HepG2 (cell line): ENCODE results near the gene TMEM145. TPM values are rescaled to one million over a fixed set of nuclear protein-coding genes. Genes with fewer than 3 reads are reported as not detected.

Experiments used
- ATF6 ChIP-seq: sonication (generic); formaldehyde crosslinking; conservative IDR thresholded peaks from 2 replicates; pipeline ENCODE4 v1.4.0; 2020; ENCODE audit warnings: missing genetic modification reagents
- CHD2 ChIP-seq: IDR thresholded peaks from 2 replicates; pipeline ENCODE4 v1.6.1; 2011; ENCODE audit warnings: low read depth, low read length, improper control_type of control experiment
- HIVEP1 ChIP-seq: sonication (generic); formaldehyde crosslinking; IDR thresholded peaks from 2 replicates; pipeline ENCODE4 v1.4.0; 2020; ENCODE audit warnings: mild to moderate bottlenecking, missing genetic modification reagents
- HNF1A ChIP-seq, 2 experiments: sonication (generic) in 1 of 2; formaldehyde crosslinking in 1 of 2; IDR thresholded peaks; 2 replicates each; pipeline versions ENCODE4 v1.4.0 to v1.6.1; 2016 to 2020; ENCODE audit warnings: borderline replicate concordance in 1 of 2, low read depth in 1 of 2, mild to moderate bottlenecking in 1 of 2, missing genetic modification reagents in 1 of 2
- MATR3 ChIP-seq: sonication (generic); formaldehyde crosslinking; IDR thresholded peaks from 2 replicates; pipeline ENCODE4 v1.4.0; 2020; ENCODE audit warnings: missing genetic modification reagents
- MEF2D ChIP-seq: sonication (generic); formaldehyde crosslinking; IDR thresholded peaks from 2 replicates; pipeline ENCODE4 v1.5.1; 2020; ENCODE audit warnings: mild to moderate bottlenecking, missing genetic modification reagents
- NCOA2 ChIP-seq: sonication (generic); formaldehyde crosslinking; IDR thresholded peaks from 2 replicates; pipeline ENCODE4 v1.8.0; 2022; ENCODE audit warnings: inconsistent platforms
- NFE2L2 ChIP-seq: fragments of 150-350 bp; IDR thresholded peaks from 2 replicates; pipeline ENCODE4 v1.6.1; 2014; ENCODE audit warnings: low read length
- NKX3-1 ChIP-seq: sonication (generic); formaldehyde crosslinking; IDR thresholded peaks from 2 replicates; pipeline ENCODE4 v1.5.0; 2020; ENCODE audit warnings: missing genetic modification reagents
- PCBP2 ChIP-seq: fragments of 200-400 bp; formaldehyde crosslinking; optimal IDR thresholded peaks from 2 replicates; pipeline ENCODE3; 2018; ENCODE audit warnings: low read length, low read depth; ENCODE audit not compliant: poor library complexity, severe bottlenecking
- SMARCE1 ChIP-seq: fragments of 450-650 bp; IDR thresholded peaks from 2 replicates; pipeline ENCODE4 v1.6.1; 2017; ENCODE audit warnings: borderline replicate concordance
- SP4 ChIP-seq: sonication (generic); formaldehyde crosslinking; IDR thresholded peaks from 2 replicates; pipeline ENCODE4 v1.8.1; 2023; ENCODE audit warnings: mild to moderate bottlenecking, missing genetic modification reagents
- TAF15 ChIP-seq: fragments of 200-400 bp; formaldehyde crosslinking; IDR thresholded peaks from one replicate; pipeline ENCODE4 v1.6.1; 2018; ENCODE audit warnings: mild to moderate bottlenecking, low read depth, low read length; ENCODE audit not compliant: poor library complexity, severe bottlenecking
- TCF7L2 ChIP-seq: IDR thresholded peaks from 2 replicates; pipeline ENCODE4 v1.6.1; 2011; ENCODE audit warnings: mild to moderate bottlenecking, low read depth, low read length, moderate library complexity
- THAP11 ChIP-seq: IDR thresholded peaks from 2 replicates; pipeline ENCODE4 v1.6.1; 2016; ENCODE audit warnings: missing biosample characterization, missing genetic modification reagents
- TOE1 ChIP-seq: sonication (generic); formaldehyde crosslinking; IDR thresholded peaks from 2 replicates; pipeline ENCODE4 v1.4.0; 2020; ENCODE audit warnings: mild to moderate bottlenecking, missing genetic modification reagents
- U2AF1 ChIP-seq: fragments of 200-400 bp; formaldehyde crosslinking; optimal IDR thresholded peaks from 2 replicates; pipeline ENCODE3; 2017; ENCODE audit warnings: mild to moderate bottlenecking, low read depth, low read length
- ZC3H4 ChIP-seq: sonication (generic); formaldehyde crosslinking; IDR thresholded peaks from 2 replicates; pipeline ENCODE4 v1.4.0; 2020; ENCODE audit warnings: missing genetic modification reagents, borderline replicate concordance
- ZMYM2 ChIP-seq: sonication (generic); formaldehyde crosslinking; IDR thresholded peaks from 2 replicates; pipeline ENCODE4 v1.8.0; 2022; ENCODE audit warnings: mild to moderate bottlenecking, missing genetic modification reagents
- ZNF207 ChIP-seq: fragments of 450-650 bp; IDR thresholded peaks from 2 replicates; pipeline ENCODE4 v1.6.1; 2016; ENCODE audit warnings: antibody characterized with exemption, borderline replicate concordance
- ZNF275 ChIP-seq: sonication (generic); formaldehyde crosslinking; IDR thresholded peaks from 2 replicates; pipeline ENCODE4 v1.8.0; 2022; ENCODE audit warnings: missing genetic modification reagents, mild to moderate bottlenecking, inconsistent platforms, borderline replicate concordance
- ZNF317 ChIP-seq: sonication (generic); formaldehyde crosslinking; IDR thresholded peaks from 2 replicates; pipeline ENCODE4 v1.5.0; 2020; ENCODE audit warnings: mild to moderate bottlenecking, missing genetic modification reagents
- ZNF547 ChIP-seq: sonication (generic); formaldehyde crosslinking; IDR thresholded peaks from 2 replicates; pipeline ENCODE4 v1.5.1; 2020; ENCODE audit warnings: mild to moderate bottlenecking, missing genetic modification reagents
- ZNF614 ChIP-seq: IDR thresholded peaks from 2 replicates; pipeline ENCODE4 v1.6.1; 2018; ENCODE audit warnings: missing biosample characterization, missing genetic modification reagents, inconsistent platforms, borderline replicate concordance
- polyA plus RNA-seq, 8 experiments: library from polyadenylated mRNA; depleted of rRNA in 3 of 8; stranded (reverse) in 7 of 8; unstranded in 1 of 8; fragments of >200 nt; fragmentation: Illumina TruSeq in 4 of 8; extraction: Trizol in 4 of 8; gene quantifications; 2 replicates each; pipeline versions ENCODE4 v1.2.1 to v1.2.3, GENCODE V29; 2011 to 2016; ENCODE audit warnings: low read depth in 4 of 8, missing spikeins in 1 of 8, mixed read lengths in 1 of 8; ENCODE audit not compliant: insufficient read depth in 1 of 8
- total RNA-seq, 5 experiments: library from RNA; depleted of rRNA; stranded (reverse); fragments of >200 nt; fragmentation: Illumina TruSeq; extraction: Trizol; gene quantifications; 2 replicates each; pipeline ENCODE4 v1.2.3, GENCODE V29; 2016; ENCODE audit warnings: low read depth in 1 of 5

The TMEM145 gene
- total and polyA plus RNA-seq, 2 of the 13 experiments (the other 11 are each of a cell fraction or from before 2014, with no cell fraction given) = 0.07 to 5.1 TPM

- TF ChIP-seq ZNF614 (CRISPR knock-in tag) (0 out of 2 replicates have a peak, but pooled peaks have one; percentile 18), ZMYM2 (CRISPR knock-in tag) (no peak), NCOA2 (no peak), TAF15 (no peak), MEF2D (CRISPR knock-in tag) (no peak), TOE1 (CRISPR knock-in tag) (no peak), U2AF1 (no peak), CHD2 (peak; percentile 76), ZNF317 (CRISPR knock-in tag) (no peak), TCF7L2 (no peak), HNF1A (IDR thresholded peaks at IDR 0.05; ENCODE audit: low read depth) (no peak), HNF1A (CRISPR knock-in tag; IDR thresholded peaks at IDR 0.05; ENCODE audit: borderline replicate concordance) (0 out of 2 replicates have a peak, but pooled peaks have one; percentile 21), THAP11 (CRISPR knock-in tag) (peak; percentile 99), ZNF275 (CRISPR knock-in tag) (no peak), ATF6 (CRISPR knock-in tag) (no peak), ZNF547 (CRISPR knock-in tag) (no peak), SP4 (CRISPR knock-in tag) (peak; percentile 95), MATR3 (CRISPR knock-in tag) (no peak), SMARCE1 (no peak), NKX3-1 (CRISPR knock-in tag) (no peak), HIVEP1 (CRISPR knock-in tag) (no peak), ZNF207 (no peak), ZC3H4 (CRISPR knock-in tag) (no peak), PCBP2 (no peak), NFE2L2 (0 out of 2 replicates have a peak, but pooled peaks have one; percentile 6)
Observed at GRCh38 chr19:42268704-42269477, 44.2 kb upstream of the TMEM145 start, which contains the start of gene CIC (continued).
